Neural cell (in vitro differentiated cells): ENCODE results near the gene WDR93. TPM values are rescaled to one million over a fixed set of nuclear protein-coding genes. Genes with fewer than 3 reads are reported as not detected.

Source experiments
- H2AFZ ChIP-seq: fragments of 200-600, 300-800 bp; sonication (generic), shearing (Covaris generic); 2 replicates; pipeline ENCODE4 v1.6.0; 2014; ENCODE audit warnings: low read depth, mild to moderate bottlenecking, antibody characterized with exemption, low read length, moderate library complexity
- H3F3A ChIP-seq: fragments of 200-600 bp; shearing (Covaris generic); 2 replicates; pipeline ENCODE4 v1.6.1; 2016; ENCODE audit warnings: mild to moderate bottlenecking, moderate library complexity, mixed read lengths, antibody characterized with exemption, low read length; ENCODE audit not compliant: insufficient read depth, poor library complexity, severe bottlenecking
- H3K27ac ChIP-seq: fragments of 200-600, 300-800 bp; sonication (generic), shearing (Covaris generic); 2 replicates; pipeline ENCODE4 v1.5.1; 2014; ENCODE audit warnings: mild to moderate bottlenecking, low read length, moderate library complexity
- H3K27me3 ChIP-seq: fragments of 300-800, 200-600 bp; sonication (generic), shearing (Covaris generic); 2 replicates; pipeline ENCODE4 v1.6.0; 2014; ENCODE audit warnings: mild to moderate bottlenecking, low read depth, low read length, moderate library complexity; ENCODE audit not compliant: insufficient read depth
- H3K36me3 ChIP-seq: fragments of 300-800, 200-600 bp; sonication (generic), shearing (Covaris generic); 2 replicates; pipeline ENCODE4 v1.5.1; 2014; ENCODE audit warnings: mild to moderate bottlenecking, antibody characterized with exemption, low read length, moderate library complexity; ENCODE audit not compliant: insufficient read depth
- H3K4me2 ChIP-seq: fragments of 300-800, 200-600 bp; sonication (generic), shearing (Covaris generic); 2 replicates; pipeline ENCODE4 v1.6.0; 2014; ENCODE audit warnings: mild to moderate bottlenecking, low read length
- H3K4me3 ChIP-seq: fragments of 300-800, 200-600 bp; sonication (generic), shearing (Covaris generic); 2 replicates; pipeline ENCODE4 v1.5.1; 2014; ENCODE audit warnings: mild to moderate bottlenecking, low read length, moderate library complexity
- H3K79me2 ChIP-seq: fragments of 200-600 bp; shearing (Covaris generic); replicated peaks from 2 replicates; pipeline ENCODE4 v1.6.0; 2014; ENCODE audit warnings: mild to moderate bottlenecking, low read length, moderate library complexity; ENCODE audit not compliant: insufficient read depth
- H3K9ac ChIP-seq: fragments of 300-800, 200-600 bp; sonication (generic), shearing (Covaris generic); 2 replicates; pipeline ENCODE4 v1.6.1; 2016; ENCODE audit warnings: mild to moderate bottlenecking, low read length, mixed read lengths
- H3K9me2 ChIP-seq: fragments of 200-600 bp; shearing (Covaris generic); 2 replicates; pipeline ENCODE4 v1.6.1; 2016; ENCODE audit warnings: mild to moderate bottlenecking, low read length, mixed read lengths; ENCODE audit not compliant: insufficient read depth
- H3K9me3 ChIP-seq: fragments of 200-600, 300-800 bp; sonication (generic), shearing (Covaris generic); 2 replicates; pipeline ENCODE4 v1.6.1; 2016; ENCODE audit warnings: mild to moderate bottlenecking, mixed run types, low read length, moderate library complexity, mixed read lengths
- H4K20me1 ChIP-seq: fragments of 200-600 bp; shearing (Covaris generic); 2 replicates; pipeline ENCODE4 v1.6.1; 2016; ENCODE audit warnings: mild to moderate bottlenecking, mixed run types; ENCODE audit not compliant: insufficient read depth
- CTCF ChIP-seq: fragments of 450-650 bp; IDR thresholded peaks from 2 replicates; pipeline ENCODE4 v1.5.1; 2014; ENCODE audit warnings: antibody characterized with exemption, mild to moderate bottlenecking, moderate library complexity; ENCODE audit not compliant: poor library complexity, severe bottlenecking
- EP300 ChIP-seq: fragments of 450-650 bp; conservative IDR thresholded peaks from 2 replicates; pipeline ENCODE4 v1.6.1; 2014; ENCODE audit warnings: antibody characterized with exemption, mild to moderate bottlenecking, moderate library complexity; ENCODE audit not compliant: poor library complexity, severe bottlenecking
- EZH2 ChIP-seq: fragments of 200-600, 300-800 bp; shearing (Covaris generic), sonication (generic); IDR thresholded peaks from 2 replicates; pipeline ENCODE4 v1.6.1; 2014; ENCODE audit warnings: antibody characterized with exemption, low read length, borderline replicate concordance, mild to moderate bottlenecking; ENCODE audit not compliant: insufficient read depth, poor library complexity, severe bottlenecking
- MXI1 ChIP-seq: fragments of 450-650 bp; conservative IDR thresholded peaks from 2 replicates; pipeline ENCODE4 v1.6.1; 2014; ENCODE audit warnings: antibody characterized with exemption, mild to moderate bottlenecking; ENCODE audit not compliant: poor library complexity, severe bottlenecking
- POLR2AphosphoS5 ChIP-seq: IDR thresholded peaks from 2 replicates; pipeline ENCODE4 v1.6.1; 2012
- RAD21 ChIP-seq: fragments of 450-650 bp; conservative IDR thresholded peaks from 2 replicates; pipeline ENCODE4 v1.6.1; 2014; ENCODE audit warnings: antibody characterized with exemption, mild to moderate bottlenecking, moderate library complexity
- REST ChIP-seq: IDR thresholded peaks from 2 replicates; pipeline ENCODE4 v1.6.1; 2012; ENCODE audit warnings: borderline replicate concordance
- SMC3 ChIP-seq: fragments of 450-650 bp; conservative IDR thresholded peaks from 2 replicates; pipeline ENCODE4 v1.6.1; 2014; ENCODE audit warnings: antibody characterized with exemption, mild to moderate bottlenecking, moderate library complexity; ENCODE audit not compliant: poor library complexity
- TAF1 ChIP-seq: IDR thresholded peaks from 2 replicates; pipeline ENCODE4 v1.6.1; 2012; ENCODE audit warnings: low read depth
- polyA plus RNA-seq: library from polyadenylated mRNA; depleted of rRNA; stranded (reverse); fragments of >200 nt; gene quantifications from 2 replicates; pipeline ENCODE4 v1.2.3, GENCODE V29; 2014

Gene WDR93
- polyA plus RNA-seq, 1 donor from 2014 or later = 0.41 TPM

GRCh38 chr15:89740137-89740536, 49.5 kb downstream of the WDR93 start:
- no peak overlapping the region for H2AFZ ChIP-seq
- no peak overlapping the region for H3K9ac ChIP-seq
- no peaks in the 10 kb centered on the region for H4K20me1 ChIP-seq
- no peaks in the 10 kb centered on the region for H3K9me3 ChIP-seq
- H3F3A ChIP-seq = no peaks in the 10 kb centered on the region
- H3K27me3 ChIP-seq = no peaks in the 10 kb centered on the region
- no peaks in the 10 kb centered on the region for H3K79me2 ChIP-seq
- TF ChIP-seq CTCF (peak; percentile 96), SMC3 (peak; percentile 83), EP300 (no peak), RAD21 (peak; percentile 92)
- no peak overlapping the region for H3K4me3 ChIP-seq
- no peak overlapping the region for H3K4me2 ChIP-seq
- H3K36me3 ChIP-seq = no peaks in the 10 kb centered on the region
- no peak overlapping the region for H3K27ac ChIP-seq
- no peaks in the 10 kb centered on the region for H3K9me2 ChIP-seq

GRCh38 chr15:89743011-89743410, 52.4 kb downstream of the WDR93 start:
- Histone ChIP-seq H4K20me1 (no peaks in the 10 kb centered on the region), H3K4me3 (no peak overlapping the region), H3K79me2 (no peaks in the 10 kb centered on the region), H3K9me3 (no peaks in the 10 kb centered on the region), H3K4me2 (no peak overlapping the region), H3K36me3 (no peaks in the 10 kb centered on the region), H3K27ac (no peak overlapping the region), H3F3A (no peaks in the 10 kb centered on the region), H3K9me2 (no peaks in the 10 kb centered on the region), H3K27me3 (peaks cover 18% of the 10 kb centered on the region), H2AFZ (no peak overlapping the region), H3K9ac (no peak overlapping the region)
- TF ChIP-seq MXI1 = no peak
- no peak for TF ChIP-seq EZH2
- TF ChIP-seq RAD21 = no peak
- no peak for TF ChIP-seq SMC3
- no peak for TF ChIP-seq TAF1
- no peak for TF ChIP-seq POLR2AphosphoS5
- no peak for TF ChIP-seq REST
- TF ChIP-seq EP300 = no peak
- no peak for TF ChIP-seq CTCF
